HepG2 (cell line): ENCODE measurements around the gene CCDC97. TPM values are rescaled to one million over a fixed set of nuclear protein-coding genes. Genes with fewer than 3 reads are reported as not detected.

Experiments used
- AGO1 ChIP-seq: fragments of 200-400 bp; formaldehyde crosslinking; IDR thresholded peaks from 2 replicates; pipeline ENCODE4 v1.6.1; 2017; ENCODE audit warnings: mild to moderate bottlenecking, low read depth, low read length, moderate library complexity; ENCODE audit not compliant: poor library complexity, severe bottlenecking
- HDAC2 ChIP-seq: sonication (generic); formaldehyde crosslinking; IDR thresholded peaks from 2 replicates; pipeline ENCODE4 v1.4.0; 2020; ENCODE audit warnings: missing genetic modification reagents
- KLF16 ChIP-seq, 2 experiments: sonication (generic) in 1 of 2; formaldehyde crosslinking in 1 of 2; IDR thresholded peaks; 2 replicates each; pipeline versions ENCODE4 v1.6.1 to v1.8.0; 2016 to 2023; ENCODE audit warnings: missing genetic modification reagents in 2 of 2, missing compliant biosample characterization in 1 of 2
- NR2C2 ChIP-seq: sonication (generic); formaldehyde crosslinking; IDR thresholded peaks from 2 replicates; pipeline ENCODE4 v1.4.0; 2020; ENCODE audit warnings: missing genetic modification reagents, mild to moderate bottlenecking, moderate library complexity, borderline replicate concordance
- PHF20 ChIP-seq: sonication (generic); formaldehyde crosslinking; IDR thresholded peaks from 2 replicates; pipeline ENCODE4 v1.5.0; 2020; ENCODE audit warnings: mild to moderate bottlenecking, missing genetic modification reagents
- SMAD9 ChIP-seq: sonication (generic); formaldehyde crosslinking; IDR thresholded peaks from 2 replicates; pipeline ENCODE4 v1.5.1; 2020; ENCODE audit warnings: mild to moderate bottlenecking, missing genetic modification reagents
- SP4 ChIP-seq: sonication (generic); formaldehyde crosslinking; IDR thresholded peaks from 2 replicates; pipeline ENCODE4 v1.8.1; 2023; ENCODE audit warnings: mild to moderate bottlenecking, missing genetic modification reagents
- ZNF124 ChIP-seq: sonication (generic); formaldehyde crosslinking; IDR thresholded peaks from 2 replicates; pipeline ENCODE4 v1.4.0; 2020; ENCODE audit warnings: missing genetic modification reagents
- ZNF562 ChIP-seq: sonication (generic); formaldehyde crosslinking; IDR thresholded peaks from 2 replicates; pipeline ENCODE4 v1.8.0; 2022; ENCODE audit warnings: missing genetic modification reagents, borderline replicate concordance
- polyA plus RNA-seq, 8 experiments: library from polyadenylated mRNA; depleted of rRNA in 3 of 8; stranded (reverse) in 7 of 8; unstranded in 1 of 8; fragments of >200 nt; fragmentation: Illumina TruSeq in 4 of 8; extraction: Trizol in 4 of 8; gene quantifications; 2 replicates each; pipeline versions ENCODE4 v1.2.1 to v1.2.3, GENCODE V29; 2011 to 2016; ENCODE audit warnings: low read depth in 4 of 8, missing spikeins in 1 of 8, mixed read lengths in 1 of 8; ENCODE audit not compliant: insufficient read depth in 1 of 8
- total RNA-seq, 5 experiments: library from RNA; depleted of rRNA; stranded (reverse); fragments of >200 nt; fragmentation: Illumina TruSeq; extraction: Trizol; gene quantifications; 2 replicates each; pipeline ENCODE4 v1.2.3, GENCODE V29; 2016; ENCODE audit warnings: low read depth in 1 of 5
- TF ChIP-seq, protein P1 (sequence below): sonication (generic); formaldehyde crosslinking; IDR thresholded peaks from 2 replicates; pipeline ENCODE4 v1.4.0; 2020; ENCODE audit warnings: missing genetic modification reagents, borderline replicate concordance
- TF ChIP-seq, protein P2 (sequence below): conservative IDR thresholded peaks from 2 replicates; pipeline ENCODE4 v1.6.1; 2018; ENCODE audit warnings: missing genetic modification reagents
- TF ChIP-seq, protein P3 (sequence below): sonication (generic); formaldehyde crosslinking; IDR thresholded peaks from one replicate; pipeline ENCODE4 v1.5.1; 2020; ENCODE audit warnings: mild to moderate bottlenecking, missing genetic modification reagents; ENCODE audit errors: not compliant biosample characterization
- TF ChIP-seq, protein P4 (sequence below): sonication (generic); formaldehyde crosslinking; IDR thresholded peaks from 2 replicates; pipeline ENCODE4 v1.4.0; 2020; ENCODE audit warnings: missing genetic modification reagents; ENCODE audit errors: not compliant biosample characterization

The CCDC97 gene
- total and polyA plus RNA-seq, 2 of the 13 experiments (the other 11 are each of a cell fraction or from before 2014, with no cell fraction given) = 6.2 to 7.3 TPM

DNA sequence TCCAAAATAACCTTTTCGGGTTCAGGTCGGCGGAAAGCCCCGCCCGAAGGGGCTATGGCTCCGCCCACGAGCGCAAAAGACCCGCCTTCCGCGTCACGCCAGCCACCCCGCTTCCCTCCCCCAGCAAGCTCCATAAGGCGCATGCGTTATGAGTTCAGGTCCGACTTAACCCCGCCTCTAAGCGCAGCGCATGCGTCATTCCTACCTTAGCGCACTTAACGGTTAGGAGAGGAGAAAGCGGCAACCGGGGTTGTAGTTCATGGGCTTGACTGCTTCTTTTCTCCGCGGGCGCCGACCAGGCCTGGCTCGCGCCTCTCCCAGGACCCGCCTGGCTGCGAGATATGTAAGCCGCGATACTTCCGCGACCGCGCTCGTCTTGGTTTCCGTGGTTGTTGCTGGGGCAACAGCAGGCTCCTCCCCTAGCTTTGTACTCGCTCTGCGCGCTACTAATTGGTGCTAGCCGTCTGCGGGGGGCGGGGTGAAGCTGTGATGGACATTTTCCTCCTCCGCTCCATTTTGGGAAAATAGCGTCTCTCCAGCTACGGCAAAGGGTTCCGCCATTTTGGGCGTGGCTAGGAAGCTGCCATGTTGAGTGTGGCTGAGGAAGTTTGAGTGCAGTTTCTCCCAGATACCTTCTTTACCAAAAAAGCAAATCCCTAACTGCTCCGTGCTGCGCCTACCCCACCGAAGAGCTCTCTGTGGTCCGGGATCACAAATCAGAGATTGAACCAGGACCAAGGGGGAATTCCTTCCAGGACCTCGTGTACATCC lies 54.0 kb downstream of the CCDC97 start, which contains the start of gene B9D2 (continued):
- TF ChIP-seq, protein P1, sequence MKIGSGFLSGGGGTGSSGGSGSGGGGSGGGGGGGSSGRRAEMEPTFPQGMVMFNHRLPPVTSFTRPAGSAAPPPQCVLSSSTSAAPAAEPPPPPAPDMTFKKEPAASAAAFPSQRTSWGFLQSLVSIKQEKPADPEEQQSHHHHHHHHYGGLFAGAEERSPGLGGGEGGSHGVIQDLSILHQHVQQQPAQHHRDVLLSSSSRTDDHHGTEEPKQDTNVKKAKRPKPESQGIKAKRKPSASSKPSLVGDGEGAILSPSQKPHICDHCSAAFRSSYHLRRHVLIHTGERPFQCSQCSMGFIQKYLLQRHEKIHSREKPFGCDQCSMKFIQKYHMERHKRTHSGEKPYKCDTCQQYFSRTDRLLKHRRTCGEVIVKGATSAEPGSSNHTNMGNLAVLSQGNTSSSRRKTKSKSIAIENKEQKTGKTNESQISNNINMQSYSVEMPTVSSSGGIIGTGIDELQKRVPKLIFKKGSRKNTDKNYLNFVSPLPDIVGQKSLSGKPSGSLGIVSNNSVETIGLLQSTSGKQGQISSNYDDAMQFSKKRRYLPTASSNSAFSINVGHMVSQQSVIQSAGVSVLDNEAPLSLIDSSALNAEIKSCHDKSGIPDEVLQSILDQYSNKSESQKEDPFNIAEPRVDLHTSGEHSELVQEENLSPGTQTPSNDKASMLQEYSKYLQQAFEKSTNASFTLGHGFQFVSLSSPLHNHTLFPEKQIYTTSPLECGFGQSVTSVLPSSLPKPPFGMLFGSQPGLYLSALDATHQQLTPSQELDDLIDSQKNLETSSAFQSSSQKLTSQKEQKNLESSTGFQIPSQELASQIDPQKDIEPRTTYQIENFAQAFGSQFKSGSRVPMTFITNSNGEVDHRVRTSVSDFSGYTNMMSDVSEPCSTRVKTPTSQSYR (CRISPR knock-in tag) = peak; percentile 10; the same call in 1 of the 2 replicates
- TF ChIP-seq, protein P2, sequence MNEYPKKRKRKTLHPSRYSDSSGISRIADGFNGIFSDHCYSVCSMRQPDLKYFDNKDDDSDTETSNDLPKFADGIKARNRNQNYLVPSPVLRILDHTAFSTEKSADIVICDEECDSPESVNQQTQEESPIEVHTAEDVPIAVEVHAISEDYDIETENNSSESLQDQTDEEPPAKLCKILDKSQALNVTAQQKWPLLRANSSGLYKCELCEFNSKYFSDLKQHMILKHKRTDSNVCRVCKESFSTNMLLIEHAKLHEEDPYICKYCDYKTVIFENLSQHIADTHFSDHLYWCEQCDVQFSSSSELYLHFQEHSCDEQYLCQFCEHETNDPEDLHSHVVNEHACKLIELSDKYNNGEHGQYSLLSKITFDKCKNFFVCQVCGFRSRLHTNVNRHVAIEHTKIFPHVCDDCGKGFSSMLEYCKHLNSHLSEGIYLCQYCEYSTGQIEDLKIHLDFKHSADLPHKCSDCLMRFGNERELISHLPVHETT (CRISPR knock-in tag) = no peak; the same call in 1 of the 2 replicates
- TF ChIP-seq, protein P3, sequence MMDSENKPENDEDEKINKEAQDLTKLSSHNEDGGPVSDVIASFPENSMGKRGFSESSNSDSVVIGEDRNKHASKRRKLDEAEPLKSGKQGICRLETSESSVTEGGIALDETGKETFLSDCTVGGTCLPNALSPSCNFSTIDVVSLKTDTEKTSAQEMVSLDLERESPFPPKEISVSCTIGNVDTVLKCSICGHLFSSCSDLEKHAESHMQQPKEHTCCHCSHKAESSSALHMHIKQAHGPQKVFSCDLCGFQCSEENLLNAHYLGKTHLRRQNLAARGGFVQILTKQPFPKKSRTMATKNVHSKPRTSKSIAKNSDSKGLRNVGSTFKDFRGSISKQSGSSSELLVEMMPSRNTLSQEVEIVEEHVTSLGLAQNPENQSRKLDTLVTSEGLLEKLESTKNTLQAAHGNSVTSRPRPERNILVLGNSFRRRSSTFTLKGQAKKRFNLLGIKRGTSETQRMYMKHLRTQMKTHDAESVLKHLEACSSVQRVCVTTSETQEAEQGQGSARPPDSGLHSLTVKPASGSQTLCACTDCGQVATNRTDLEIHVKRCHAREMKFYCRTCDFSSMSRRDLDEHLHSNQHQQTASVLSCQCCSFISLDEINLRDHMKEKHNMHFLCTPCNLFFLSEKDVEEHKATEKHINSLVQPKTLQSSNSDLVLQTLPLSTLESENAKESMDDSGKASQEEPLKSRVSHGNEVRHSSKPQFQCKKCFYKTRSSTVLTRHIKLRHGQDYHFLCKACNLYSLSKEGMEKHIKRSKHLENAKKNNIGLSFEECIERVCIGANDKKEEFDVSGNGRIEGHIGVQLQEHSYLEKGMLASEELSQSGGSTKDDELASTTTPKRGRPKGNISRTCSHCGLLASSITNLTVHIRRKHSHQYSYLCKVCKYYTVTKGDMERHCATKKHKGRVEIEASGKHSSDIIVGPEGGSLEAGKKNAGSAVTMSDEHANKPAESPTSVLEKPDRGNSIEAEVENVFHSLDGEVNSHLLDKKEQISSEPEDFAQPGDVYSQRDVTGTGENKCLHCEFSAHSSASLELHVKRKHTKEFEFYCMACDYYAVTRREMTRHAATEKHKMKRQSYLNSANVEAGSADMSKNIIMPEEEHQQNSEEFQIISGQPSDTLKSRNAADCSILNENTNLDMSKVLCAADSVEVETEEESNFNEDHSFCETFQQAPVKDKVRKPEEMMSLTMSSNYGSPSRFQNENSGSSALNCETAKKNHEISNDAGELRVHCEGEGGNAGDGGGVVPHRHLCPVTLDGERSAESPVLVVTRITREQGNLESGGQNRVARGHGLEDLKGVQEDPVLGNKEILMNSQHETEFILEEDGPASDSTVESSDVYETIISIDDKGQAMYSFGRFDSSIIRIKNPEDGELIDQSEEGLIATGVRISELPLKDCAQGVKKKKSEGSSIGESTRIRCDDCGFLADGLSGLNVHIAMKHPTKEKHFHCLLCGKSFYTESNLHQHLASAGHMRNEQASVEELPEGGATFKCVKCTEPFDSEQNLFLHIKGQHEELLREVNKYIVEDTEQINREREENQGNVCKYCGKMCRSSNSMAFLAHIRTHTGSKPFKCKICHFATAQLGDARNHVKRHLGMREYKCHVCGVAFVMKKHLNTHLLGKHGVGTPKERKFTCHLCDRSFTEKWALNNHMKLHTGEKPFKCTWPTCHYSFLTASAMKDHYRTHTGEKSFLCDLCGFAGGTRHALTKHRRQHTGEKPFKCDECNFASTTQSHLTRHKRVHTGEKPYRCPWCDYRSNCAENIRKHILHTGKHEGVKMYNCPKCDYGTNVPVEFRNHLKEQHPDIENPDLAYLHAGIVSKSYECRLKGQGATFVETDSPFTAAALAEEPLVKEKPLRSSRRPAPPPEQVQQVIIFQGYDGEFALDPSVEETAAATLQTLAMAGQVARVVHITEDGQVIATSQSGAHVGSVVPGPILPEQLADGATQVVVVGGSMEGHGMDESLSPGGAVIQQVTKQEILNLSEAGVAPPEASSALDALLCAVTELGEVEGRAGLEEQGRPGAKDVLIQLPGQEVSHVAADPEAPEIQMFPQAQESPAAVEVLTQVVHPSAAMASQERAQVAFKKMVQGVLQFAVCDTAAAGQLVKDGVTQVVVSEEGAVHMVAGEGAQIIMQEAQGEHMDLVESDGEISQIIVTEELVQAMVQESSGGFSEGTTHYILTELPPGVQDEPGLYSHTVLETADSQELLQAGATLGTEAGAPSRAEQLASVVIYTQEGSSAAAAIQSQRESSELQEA (CRISPR knock-in tag) = no peak
- peak; percentile 35; the same call in 1 of the 2 replicates for TF ChIP-seq ZNF124 (CRISPR knock-in tag)
- no peak for TF ChIP-seq ZNF562 (CRISPR knock-in tag)
- TF ChIP-seq, protein P4, sequence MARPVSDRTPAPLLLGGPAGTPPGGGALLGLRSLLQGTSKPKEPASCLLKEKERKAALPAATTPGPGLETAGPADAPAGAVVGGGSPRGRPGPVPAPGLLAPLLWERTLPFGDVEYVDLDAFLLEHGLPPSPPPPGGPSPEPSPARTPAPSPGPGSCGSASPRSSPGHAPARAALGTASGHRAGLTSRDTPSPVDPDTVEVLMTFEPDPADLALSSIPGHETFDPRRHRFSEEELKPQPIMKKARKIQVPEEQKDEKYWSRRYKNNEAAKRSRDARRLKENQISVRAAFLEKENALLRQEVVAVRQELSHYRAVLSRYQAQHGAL (CRISPR knock-in tag) = no peak
- TF ChIP-seq NR2C2 (CRISPR knock-in tag) = peak; percentile 54; the same call in 1 of the 2 replicates
- no peak for TF ChIP-seq HDAC2 (CRISPR knock-in tag)
- TF ChIP-seq SP4 (CRISPR knock-in tag) = peak; percentile 87
- peak; percentile 49; the same call in 1 of the 2 replicates for TF ChIP-seq PHF20 (CRISPR knock-in tag)
- TF ChIP-seq SMAD9 (CRISPR knock-in tag) = peak; percentile 61; the same call in 1 of the 2 replicates
- peak; percentile 78 for TF ChIP-seq AGO1
- peak in 1 of 2 experiments; percentile 21; a peak in 1 of 4 replicates for TF ChIP-seq KLF16 (CRISPR knock-in tag; IDR thresholded peaks at IDR 0.05)
